H1 (cell line): ENCODE results near the gene PAPOLG. TPM values are rescaled to one million over a fixed set of nuclear protein-coding genes. Genes with fewer than 3 reads are reported as not detected.
A peak's percentile ranks its signal among the peaks of the same experiment; 100 is the strongest.

ENCODE experiments used
- CTCF ChIA-PET: fragments of 300-600 bp; sonication (Branson Sonifier 250); formaldehyde crosslinking; loops from one replicate; lab custom pipeline; 2021; ENCODE audit not compliant: partially characterized antibody; lab: Charles Lee
- POLR2A ChIA-PET: fragments of 300-600 bp; sonication (Branson Sonifier 250); formaldehyde crosslinking; loops from one replicate; lab custom pipeline; 2021; ENCODE audit warnings: inconsistent platforms; ENCODE audit not compliant: partially characterized antibody; lab: Charles Lee
- DNase-seq, 2 experiments: peaks; one replicate each; pipeline versions ENCODE4 v3.0.0 to v3.0.0-alpha.2; 2010 to 2022; ENCODE audit warnings: low spot score in 2 of 2, low read depth in 1 of 2, mixed read lengths in 1 of 2
- FAIRE-seq: peaks from 2 replicates; lab custom pipeline; 2011; peaks lifted over from hg19 to GRCh38; lab: Jason Lieb, UNC
- H2AFZ ChIP-seq: 2 replicates; pipeline ENCODE4 v1.8.1; 2012; ENCODE audit warnings: low read length, inconsistent platforms
- H2AK5ac ChIP-seq: 2 replicates; pipeline ENCODE4 v1.6.1; 2013; ENCODE audit warnings: low read depth, low read length
- H2BK120ac ChIP-seq: replicated peaks from 2 replicates; pipeline ENCODE3; 2013; ENCODE audit warnings: low read depth, low read length, inconsistent platforms
- H2BK12ac ChIP-seq: 2 replicates; pipeline ENCODE4 v1.6.1; 2013; ENCODE audit warnings: low read depth, low read length
- H2BK15ac ChIP-seq: 2 replicates; pipeline ENCODE4 v1.6.1; 2013; ENCODE audit warnings: low read length
- H2BK20ac ChIP-seq: 2 replicates; pipeline ENCODE4 v1.6.1; 2013; ENCODE audit warnings: low read length
- H2BK5ac ChIP-seq: 2 replicates; pipeline ENCODE4 v1.6.1; 2013; ENCODE audit warnings: low read depth, low read length
- H3K14ac ChIP-seq: 2 replicates; pipeline ENCODE4 v1.6.1; 2013; ENCODE audit warnings: inconsistent platforms; ENCODE audit not compliant: insufficient read length
- H3K18ac ChIP-seq: 2 replicates; pipeline ENCODE4 v1.6.1; 2013; ENCODE audit warnings: low read length; ENCODE audit errors: extremely low read depth
- H3K23ac ChIP-seq: 2 replicates; pipeline ENCODE4 v1.6.1; 2013; ENCODE audit warnings: inconsistent platforms; ENCODE audit not compliant: insufficient read length
- H3K23me2 ChIP-seq: 2 replicates; pipeline ENCODE4 v1.6.1; 2013; ENCODE audit warnings: low read depth, low read length
- H3K27ac ChIP-seq: 2 replicates; pipeline ENCODE4 v1.6.1; 2011; ENCODE audit warnings: low read depth, low read length, inconsistent platforms
- H3K27me3 ChIP-seq, 4 experiments: replicated peaks in 1 of 4; 1 replicate in 1 of 4; 2 replicates in 3 of 4; pipeline versions ENCODE4 v1.6.1 to v1.8.1; 2011 to 2013; ENCODE audit warnings: low read length in 3 of 4, mild to moderate bottlenecking in 3 of 4, inconsistent platforms in 2 of 4, mixed read lengths in 2 of 4, moderate library complexity in 1 of 4; ENCODE audit not compliant: control insufficient read depth in 3 of 4, insufficient read depth in 3 of 4; ENCODE audit errors: extremely low read depth in 1 of 4
- H3K36me3 ChIP-seq, 4 experiments: 2 replicates each; pipeline versions ENCODE4 v1.6.1 to v1.8.1; 2011 to 2013; ENCODE audit warnings: mild to moderate bottlenecking in 4 of 4, low read length in 3 of 4, moderate library complexity in 2 of 4, control low read depth in 1 of 4, inconsistent platforms in 1 of 4; ENCODE audit not compliant: insufficient read depth in 4 of 4, control insufficient read depth in 2 of 4
- H3K4ac ChIP-seq: replicated peaks from 2 replicates; pipeline ENCODE3; 2013; ENCODE audit warnings: low read length, low read depth, mixed read lengths, inconsistent platforms; ENCODE audit not compliant: insufficient read length
- H3K4me1 ChIP-seq, 4 experiments: replicated peaks in 1 of 4; 1 replicate in 1 of 4; 2 replicates in 3 of 4; pipeline versions ENCODE4 v1.6.1 to v1.8.1; 2011 to 2013; ENCODE audit warnings: low read length in 3 of 4, inconsistent platforms in 2 of 4, mixed read lengths in 1 of 4; ENCODE audit not compliant: insufficient read depth in 4 of 4, control insufficient read depth in 3 of 4
- H3K4me2 ChIP-seq, 2 experiments: 2 replicates each; pipeline versions ENCODE4 v1.6.1 to v1.8.1; 2011 to 2013; ENCODE audit warnings: low read depth in 2 of 2, low read length in 2 of 2, control low read depth in 1 of 2, inconsistent platforms in 1 of 2, mild to moderate bottlenecking in 1 of 2; ENCODE audit not compliant: insufficient read depth in 1 of 2
- H3K4me3 ChIP-seq, 4 experiments: fragments of 200-600, 300-600 bp in 1 of 4; sonication (generic), shearing (Covaris generic), sonication (Bioruptor Twin) in 1 of 4; 2 replicates each; pipeline versions ENCODE4 v1.5.1 to v1.8.1; 2011 to 2016; ENCODE audit warnings: low read length in 4 of 4, low read depth in 3 of 4, control low read depth in 2 of 4, inconsistent platforms in 2 of 4, mild to moderate bottlenecking in 2 of 4, mixed read lengths in 1 of 4, moderate library complexity in 1 of 4; ENCODE audit not compliant: insufficient read depth in 2 of 4; ENCODE audit errors: extremely low read depth in 1 of 4
- H3K56ac ChIP-seq: replicated peaks from 2 replicates; pipeline ENCODE3; 2013; ENCODE audit warnings: low read depth, mild to moderate bottlenecking, mixed read lengths, low read length, inconsistent platforms; ENCODE audit not compliant: insufficient read length
- H3K79me1 ChIP-seq: 2 replicates; pipeline ENCODE4 v1.6.1; 2013; ENCODE audit warnings: low read depth, low read length, control low read depth
- H3K79me2 ChIP-seq, 2 experiments: 2 replicates each; pipeline versions ENCODE4 v1.6.1 to v1.8.1; 2012 to 2013; ENCODE audit warnings: low read length in 2 of 2, mild to moderate bottlenecking in 2 of 2, inconsistent platforms in 1 of 2; ENCODE audit not compliant: insufficient read depth in 2 of 2, control insufficient read depth in 1 of 2
- H3K9ac ChIP-seq, 4 experiments: replicated peaks in 1 of 4; 1 replicate in 1 of 4; 2 replicates in 3 of 4; pipeline versions ENCODE4 v1.6.1 to v1.8.1; 2011 to 2013; ENCODE audit warnings: low read depth in 3 of 4, low read length in 3 of 4, control low read depth in 2 of 4, mild to moderate bottlenecking in 2 of 4, moderate library complexity in 2 of 4, inconsistent platforms in 1 of 4; ENCODE audit errors: extremely low read depth in 1 of 4
- H3K9me3 ChIP-seq, 2 experiments: 2 replicates each; pipeline versions ENCODE4 v1.6.1 to v1.8.1; 2012 to 2013; ENCODE audit warnings: mild to moderate bottlenecking in 2 of 2, moderate library complexity in 2 of 2, control low read depth in 1 of 2, inconsistent platforms in 1 of 2, low read depth in 1 of 2, low read length in 1 of 2, mixed read lengths in 1 of 2; ENCODE audit not compliant: insufficient read depth in 2 of 2
- H4K20me1 ChIP-seq, 2 experiments: replicated peaks in 1 of 2; 2 replicates each; pipeline versions ENCODE3 to v1.8.1; 2011 to 2013; ENCODE audit warnings: inconsistent platforms in 2 of 2, low read length in 2 of 2, mild to moderate bottlenecking in 1 of 2; ENCODE audit not compliant: insufficient read depth in 2 of 2, control insufficient read depth in 1 of 2
- H4K5ac ChIP-seq: 2 replicates; pipeline ENCODE4 v1.6.1; 2013; ENCODE audit warnings: low read length, low read depth, mixed read lengths, inconsistent platforms; ENCODE audit not compliant: insufficient read length
- H4K8ac ChIP-seq: 2 replicates; pipeline ENCODE4 v1.8.0; 2013; ENCODE audit warnings: mild to moderate bottlenecking, moderate library complexity, low read length, inconsistent platforms; ENCODE audit not compliant: insufficient read depth; ENCODE audit errors: extremely low read depth
- H4K91ac ChIP-seq: replicated peaks from 2 replicates; pipeline ENCODE3; 2013; ENCODE audit warnings: low read length, mixed read lengths, inconsistent platforms; ENCODE audit not compliant: insufficient read length
- BRCA1 ChIP-seq: IDR thresholded peaks from 2 replicates; pipeline ENCODE4 v1.6.1; 2012; ENCODE audit warnings: low read depth, low read length, improper control_type of control experiment
- EGR1 ChIP-seq: IDR thresholded peaks from 2 replicates; pipeline ENCODE4 v1.6.1; 2011; ENCODE audit warnings: low read depth, low read length, borderline replicate concordance
- SIN3A ChIP-seq, 2 experiments: IDR thresholded peaks in 1 of 2; conservative IDR thresholded peaks in 1 of 2; 2 replicates each; pipeline ENCODE4 v1.6.1; 2011 to 2012; ENCODE audit warnings: low read length in 2 of 2, improper control_type of control experiment in 1 of 2, low read depth in 1 of 2, mild to moderate bottlenecking in 1 of 2
- SIX5 ChIP-seq: IDR thresholded peaks from 2 replicates; pipeline ENCODE4 v1.6.1; 2011; ENCODE audit warnings: mild to moderate bottlenecking, low read depth, low read length
- WGBS, 2 experiments: shearing (Covaris generic) in 1 of 2; methylation state at CpG; one replicate each; pipeline versions ENCODE4 v1.1.6 to v1.1.7; 2013 to 2015; ENCODE audit warnings: low lambda C conversion rate in 2 of 2, mixed read lengths in 2 of 2, inconsistent platforms in 1 of 2, low coverage in 1 of 2, missing lambda C conversion rate in 1 of 2; ENCODE audit not compliant: insufficient replicate concordance in 2 of 2, insufficient coverage in 1 of 2, insufficient read length in 1 of 2; ENCODE audit errors: extremely low coverage in 1 of 2, missing lambda C conversion rate in 1 of 2; 5-methylcytosine and 5-hydroxymethylcytosine counted together
- polyA plus RNA-seq, 7 experiments: library from polyadenylated mRNA; depleted of rRNA in 3 of 7; stranded (reverse) in 5 of 7; unstranded in 2 of 7; fragments of >200 nt in 5 of 7; fragments of 200-250 nt in 2 of 7; gene quantifications; 1 replicate in 5 of 7; 2 replicates in 1 of 7; 4 replicates in 1 of 7; pipeline versions ENCODE4 v1.2.1 to v1.2.3, GENCODE V29; 2011 to 2013; ENCODE audit warnings: missing spikeins in 2 of 7, mixed read lengths in 2 of 7
- total RNA-seq: library from RNA; stranded (reverse); fragmentation: NEBNext Ultra II Directional; extraction: Animal tissue kit (Norgen Biotek cat#: 25700); gene quantifications from 2 replicates; pipeline ENCODE4 v1.2.1, GENCODE V29; 2021

The PAPOLG gene
- total and polyA plus RNA-seq, 2 of the 8 experiments (the other 6 are each of a cell fraction or from before 2014, with no cell fraction given) = 6.5 to 21.5 TPM

DNA sequence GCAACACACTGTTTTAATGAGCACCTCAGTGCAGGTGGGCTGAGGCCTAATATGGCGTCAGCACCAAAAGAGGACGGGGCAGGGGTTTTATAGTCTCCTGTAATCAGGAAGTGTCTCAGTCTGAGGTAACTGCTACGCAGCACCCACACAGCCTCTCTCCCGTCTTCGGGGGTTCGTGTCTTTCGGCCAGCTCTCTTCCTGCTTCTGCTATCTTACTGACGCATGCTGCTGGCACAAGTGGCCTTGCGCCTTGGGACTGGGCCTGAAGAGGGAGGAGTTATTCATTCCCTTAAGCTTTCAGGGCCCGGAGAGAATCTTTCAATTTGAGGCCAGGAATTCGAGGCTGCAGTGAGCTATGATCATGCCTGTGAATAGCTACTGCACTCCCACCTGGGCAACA, 14.5 kb upstream of the PAPOLG start:
- Histone ChIP-seq H4K8ac (no peak overlapping the region), H2AK5ac (no peak overlapping the region), H2BK120ac (no peak overlapping the region), H2AFZ (no peak overlapping the region), H4K20me1 (no peaks in the 10 kb centered on the region), H3K79me1 (no peaks in the 10 kb centered on the region), H3K23ac (no peak overlapping the region), H3K4me3 (no peak overlapping the region), H3K4me2 (no peak overlapping the region), H2BK5ac (no peak overlapping the region), H3K9ac (no peak overlapping the region), H3K27ac (no peak overlapping the region), H3K36me3 (no peaks in the 10 kb centered on the region), H2BK12ac (0 out of 2 replicates have a peak overlapping the region, but pooled peaks have one; percentile 9), H3K79me2 (no peaks in the 10 kb centered on the region), H3K4ac (no peak overlapping the region), H2BK20ac (no peak overlapping the region), H3K9me3 (no peaks in the 10 kb centered on the region), H4K5ac (no peak overlapping the region), H3K14ac (no peak overlapping the region), H4K91ac (no peak overlapping the region), H3K27me3 (peaks cover 2 to 34% (median 23%) of the 10 kb centered on the region in 4 experiments; a peak in 6 of 7 replicates), H2BK15ac (no peak overlapping the region), H3K4me1 (peaks cover 0 to 6% (median 5%) of the 10 kb centered on the region in 4 experiments; a peak in 3 of 7 replicates), H3K23me2 (no peaks in the 10 kb centered on the region), H3K56ac (no peak overlapping the region), H3K18ac (no peak overlapping the region)
- ChIA-PET CTCF (no interaction called here), POLR2A (interaction anchor here (0.5 kb wide), 1 partner anchor 13 kb away, joined by 3 read pairs; no protein-coding TSS in a partner anchor)
- no peak for TF ChIP-seq SIN3A (conservative IDR thresholded peaks at IDR 0.05 in 1 of 2, IDR thresholded peaks at IDR 0.05 in 1 of 2; ENCODE audit: low read depth in 1 of 2, low read length in 2 of 2)
- no peak for TF ChIP-seq SIX5
- no peak for TF ChIP-seq EGR1
- TF ChIP-seq BRCA1 = no peak
- FAIRE-seq = no peak
- WGBS, 2 experiments = 88% methylated on average over 11 of the region's 11 CpGs; no CpG with 5 or more reads in 1 of the 2 experiments
- no peak for DNase-seq
